Hepatic stellate cell (primary cell): ENCODE data around the gene STAC2.
A peak's percentile ranks its signal among the peaks of the same experiment; 100 is the strongest.

Experiments
- DNase-seq: peaks from one replicate; pipeline ENCODE4 v3.0.0; 2011; ENCODE audit warnings: low spot score

The STAC2 gene

GRCh38 chr17:39209317-39210092, 16.2 kb downstream of the STAC2 start:
- DNase-seq = peak; percentile 75

DNA sequence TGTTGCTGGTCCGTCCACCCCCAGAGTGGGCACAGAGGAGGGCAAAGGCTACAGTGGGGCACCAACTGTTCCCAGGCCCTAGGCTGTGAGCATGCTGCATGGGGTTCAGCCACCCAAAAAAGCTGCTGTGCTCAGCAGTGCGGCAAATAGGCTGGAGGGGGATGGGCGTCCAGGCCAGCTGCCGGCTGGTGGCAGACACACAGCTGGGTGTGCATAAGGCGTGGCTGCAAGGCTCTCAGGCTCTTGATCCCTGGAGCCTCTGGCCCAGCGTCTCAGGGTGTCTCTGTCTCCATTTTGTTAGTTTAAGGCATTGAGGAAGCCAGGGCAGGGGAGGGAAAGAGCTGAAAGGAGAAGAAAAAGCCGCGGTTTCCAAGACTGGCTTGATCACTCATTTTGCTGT, 16.9 kb downstream of the STAC2 start:
- DNase-seq = no peak

DNA sequence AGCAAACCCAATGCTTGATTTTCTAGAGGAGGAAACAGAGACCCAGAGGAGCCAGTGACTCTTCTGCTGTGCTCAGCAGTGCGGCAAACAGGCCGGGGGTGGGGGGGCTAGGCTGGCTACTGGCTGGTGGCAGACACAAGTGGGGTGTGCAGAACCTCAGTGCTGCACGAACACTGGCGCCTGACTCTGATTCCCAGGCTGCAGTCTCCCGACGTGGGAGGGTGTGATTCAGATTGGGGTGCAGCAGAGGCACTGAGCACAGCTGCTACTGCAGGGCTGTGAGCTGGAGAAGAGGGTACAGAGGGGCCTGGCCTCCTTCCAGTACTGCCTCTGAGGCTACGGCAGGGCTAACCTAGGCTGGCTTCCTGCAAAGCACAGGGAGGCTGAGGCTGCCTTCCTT, 17.6 kb downstream of the STAC2 start:
- no peak for DNase-seq

DNA sequence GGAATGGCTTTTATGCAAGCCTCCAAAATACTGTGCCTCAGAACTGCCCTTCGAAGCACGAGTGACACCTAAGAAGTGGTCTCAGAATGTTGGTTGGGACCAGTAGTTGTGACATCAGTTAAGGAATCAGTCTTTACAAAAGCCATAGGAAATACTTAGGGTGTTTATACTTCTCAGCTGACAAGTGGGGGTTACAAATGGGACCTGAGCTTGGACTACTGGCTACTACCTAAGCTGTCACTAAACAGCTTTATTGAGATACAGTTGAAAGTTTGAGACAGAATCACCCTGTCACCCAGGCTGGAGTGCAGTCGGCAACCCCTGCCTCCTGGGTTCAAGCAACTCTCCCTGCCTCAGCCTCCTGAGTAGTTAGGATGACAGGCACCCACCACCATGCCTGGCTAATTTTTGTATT, 20.6 kb downstream of the STAC2 start:
- no peak for DNase-seq

- no peak for DNase-seq
Observed at GRCh38 chr17:39204245-39204644, 21.5 kb downstream of the STAC2 start.

DNA sequence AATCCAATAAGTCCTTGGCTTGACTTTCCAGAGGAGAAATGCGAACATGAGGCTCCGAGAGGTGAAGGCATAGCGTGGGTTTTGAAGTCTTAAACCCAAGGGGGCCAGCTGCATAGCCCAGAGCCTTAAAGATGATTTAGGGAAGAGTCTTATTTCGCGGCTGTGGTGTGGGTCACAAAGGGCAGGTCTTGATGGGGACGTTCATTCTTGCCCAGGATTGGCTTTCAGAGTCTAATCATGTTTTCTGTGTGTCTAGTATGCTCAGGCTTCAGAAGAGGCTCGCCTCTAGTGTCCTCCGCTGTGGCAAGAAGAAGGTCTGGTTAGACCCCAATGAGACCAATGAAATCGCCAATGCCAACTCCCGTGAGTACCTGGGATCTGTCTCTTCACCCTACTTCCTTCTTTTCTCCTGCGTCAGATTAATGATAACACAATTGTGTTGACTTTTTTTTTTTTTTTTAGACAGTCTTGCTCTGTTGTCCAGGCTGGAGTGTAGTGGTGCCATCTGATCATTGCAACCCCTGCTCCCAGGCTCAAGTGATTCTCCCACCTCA, 24.7 kb downstream of the STAC2 start:
- DNase-seq = no peak

- DNase-seq = peak; percentile 91
Observed at GRCh38 chr17:39200070-39200879, 25.5 kb downstream of the STAC2 start, which contains the start of gene RPL19. Gene RPL19, plus strand, starts transcription at chr17:39200283. Its CDS starts 62 bp downstream, at chr17:39200345.

- peak; percentile 98 for DNase-seq
Observed at GRCh38 chr17:39199820-39200069, 26.0 kb downstream of the STAC2 start.

DNA sequence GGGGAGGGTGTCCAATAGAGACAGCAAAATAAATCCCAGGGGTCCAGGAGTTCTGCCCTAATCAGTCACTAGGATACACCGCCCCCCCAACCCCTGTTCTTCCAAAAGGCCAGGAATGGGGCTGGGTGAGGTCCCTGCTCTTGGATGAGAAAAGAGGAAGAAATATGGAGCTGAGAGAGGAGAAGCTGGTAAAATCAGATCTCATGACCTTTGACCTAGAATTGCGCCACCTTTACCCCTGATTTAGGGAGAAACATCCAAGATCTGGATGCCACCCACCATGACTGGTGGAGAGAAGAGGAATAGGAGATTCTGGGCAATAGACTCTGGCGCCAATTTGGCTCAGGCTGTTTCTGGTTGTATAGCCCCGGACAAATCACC, 27.6 kb downstream of the STAC2 start:
- DNase-seq = no peak

DNA sequence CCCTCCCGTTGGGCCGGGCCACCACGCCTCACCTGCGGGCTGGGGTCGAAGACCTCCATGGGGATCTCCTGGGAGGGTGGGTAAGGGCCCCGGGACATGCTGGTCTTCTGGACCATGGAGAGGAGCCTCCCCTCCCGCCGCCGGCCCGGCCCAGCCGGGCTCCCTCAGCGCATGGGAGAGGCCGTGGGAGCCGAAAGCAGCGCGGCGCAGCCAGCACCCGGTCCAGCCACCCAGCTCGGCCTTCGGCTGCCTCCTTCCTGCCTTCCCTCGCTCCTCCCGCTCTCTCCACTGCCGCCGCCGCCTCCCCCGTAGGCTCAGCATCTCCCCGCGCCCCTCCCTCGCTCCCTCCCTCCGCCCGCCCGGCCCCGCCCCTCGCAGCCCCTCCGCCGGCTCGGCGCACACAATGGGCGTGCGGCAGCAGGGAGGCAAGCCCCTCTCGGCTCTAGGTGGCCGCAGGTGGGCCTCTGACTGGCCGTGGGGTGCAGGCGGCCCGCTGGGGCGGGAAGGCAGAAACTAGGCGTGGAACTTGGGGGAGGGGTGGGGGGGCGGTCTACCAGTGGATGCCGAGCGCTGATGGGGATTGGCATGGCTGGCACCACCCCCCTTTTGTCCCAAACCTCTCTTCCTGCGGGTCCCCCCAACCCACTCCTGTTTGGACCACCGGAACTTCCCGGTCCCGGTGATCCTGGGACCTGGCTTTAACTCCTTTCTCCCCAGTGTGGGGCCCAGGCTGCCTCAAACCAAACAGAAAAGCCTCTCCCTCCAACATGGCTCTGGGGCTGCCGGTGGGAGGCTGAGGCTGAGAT, 28.2 kb downstream of the STAC2 start, which contains the start of gene CACNB1:
TSS of gene CACNB1 (minus strand) at position 290 of the 806 bp plus-strand sequence. CDS start at position 116, 174 bp downstream.
- DNase-seq = peak; percentile 94

DNA sequence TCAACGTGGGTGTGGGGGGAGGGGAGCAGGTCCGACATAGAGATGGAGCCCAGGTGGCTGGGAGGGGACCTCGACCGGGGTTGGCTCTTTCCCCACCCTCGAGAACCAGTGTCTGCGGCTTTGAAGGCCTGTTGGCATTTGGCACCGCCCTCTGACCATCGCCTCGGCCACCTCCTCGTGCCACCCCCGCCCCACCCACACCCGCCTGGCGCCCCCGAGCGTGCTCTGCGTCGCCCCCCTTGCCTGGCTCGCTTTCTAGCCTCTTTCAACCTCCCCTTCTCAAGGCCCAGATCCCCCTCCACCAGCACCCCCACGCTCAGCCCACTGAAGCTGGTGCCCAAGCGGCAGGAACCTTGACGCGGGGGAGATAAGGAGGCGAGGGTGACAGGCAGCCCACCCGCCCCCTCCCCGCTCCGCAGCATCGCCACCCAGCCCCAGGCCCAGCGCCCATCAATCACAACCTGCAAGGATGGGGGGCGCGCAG, 28.9 kb downstream of the STAC2 start:
- DNase-seq = peak; percentile 71

GRCh38 chr17:39196241-39196807, 29.4 kb downstream of the STAC2 start:
- DNase-seq = peak; percentile 55

DNA sequence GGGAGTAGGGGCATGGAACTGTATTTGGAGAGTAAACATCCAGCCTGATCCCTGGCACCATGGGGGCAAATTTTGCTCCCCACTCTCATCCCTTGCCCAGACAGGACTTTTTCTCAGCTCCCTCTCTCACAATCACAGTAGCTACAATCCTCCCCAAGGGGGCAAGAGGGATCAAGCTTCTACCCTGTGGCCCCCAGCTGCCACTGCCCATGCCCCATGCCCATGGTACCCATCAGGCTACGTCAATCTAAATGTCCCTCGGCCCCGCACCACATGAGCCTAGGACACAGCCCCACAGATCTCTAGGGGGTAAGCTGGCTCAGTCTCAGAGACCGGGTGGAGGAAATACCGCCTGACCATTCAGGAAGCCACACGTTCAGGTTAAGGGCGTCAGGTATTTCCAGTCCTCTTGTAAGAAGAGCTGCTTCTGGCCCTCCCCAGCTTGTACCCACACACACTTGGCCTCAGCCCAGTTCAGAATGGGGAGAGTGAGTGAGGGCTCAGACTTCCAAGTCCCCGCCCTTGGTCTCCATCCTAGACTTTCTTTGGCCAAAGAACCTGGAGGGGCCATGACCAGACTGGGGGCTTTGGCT, 30.1 kb downstream of the STAC2 start:
- DNase-seq = no peak

DNA sequence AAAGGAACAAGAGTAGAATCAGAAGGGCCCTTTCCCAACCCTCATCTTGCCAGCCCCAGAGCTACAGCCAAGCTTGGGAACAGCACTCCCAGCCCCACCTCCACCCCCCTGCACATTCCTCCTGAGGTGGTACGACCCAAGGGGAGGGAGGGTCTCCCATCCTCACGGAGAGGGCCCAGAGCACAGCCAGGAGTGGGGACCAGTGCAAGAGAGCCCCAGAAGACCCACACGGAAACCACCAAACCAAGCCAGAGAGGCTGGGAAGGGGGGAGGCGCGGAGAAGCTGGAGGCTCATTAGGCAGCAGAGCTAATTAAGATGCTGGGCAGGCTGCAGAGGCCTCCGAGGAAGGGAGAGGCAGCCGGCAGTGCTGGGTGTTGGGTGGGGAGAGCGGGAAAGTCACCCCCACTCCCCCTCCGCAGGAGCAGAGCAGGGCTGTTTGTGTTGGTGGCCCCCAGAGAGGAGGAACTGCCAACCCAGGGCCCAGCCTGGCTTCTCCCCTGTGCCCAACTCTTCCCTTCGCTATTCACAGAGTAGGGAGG, 30.7 kb downstream of the STAC2 start:
- no peak for DNase-seq

DNA sequence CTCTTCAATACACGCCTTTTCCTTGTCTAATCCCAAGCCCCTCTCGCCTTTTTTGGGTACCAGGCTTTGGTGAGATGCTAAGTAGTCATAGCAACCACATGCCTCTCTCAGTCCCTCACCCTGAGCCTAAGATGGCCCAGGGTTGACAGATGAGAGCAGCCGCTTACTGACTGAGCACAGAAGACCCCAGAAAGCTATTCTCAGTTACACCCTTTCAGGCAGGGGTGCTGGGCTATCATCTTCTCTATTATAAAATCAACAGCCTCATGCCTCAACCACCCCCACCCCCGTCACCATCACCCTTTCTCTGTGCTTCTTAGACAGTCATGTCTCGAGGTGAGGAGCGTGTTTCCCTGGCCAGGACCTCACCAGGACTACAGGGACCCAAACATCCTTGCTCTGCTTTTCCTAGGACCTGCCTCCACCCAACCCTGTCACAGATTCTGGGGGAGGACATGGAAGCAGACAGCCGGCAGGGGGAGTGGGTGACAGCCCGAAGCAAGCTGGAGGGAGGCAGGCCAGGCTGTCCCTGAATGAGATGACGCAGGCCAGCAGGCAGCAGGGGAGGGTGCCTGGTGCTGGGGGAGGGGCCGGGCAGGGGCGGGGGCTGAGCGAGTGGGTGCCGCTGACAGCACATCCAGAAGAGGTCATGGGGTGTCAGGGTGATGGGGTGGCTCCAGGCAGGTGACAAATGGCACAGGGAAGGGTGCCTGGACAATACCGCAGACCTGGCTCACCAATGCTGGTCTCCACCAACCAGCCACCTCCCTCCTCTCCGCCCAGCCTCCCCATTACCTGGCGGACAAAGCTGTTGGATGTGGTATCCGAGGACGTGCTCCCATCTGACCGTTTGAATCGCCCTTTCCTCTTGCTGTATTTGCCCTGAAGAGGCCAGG, 31.4 kb downstream of the STAC2 start:
- DNase-seq = peak; percentile 95

- DNase-seq = no peak
Observed at GRCh38 chr17:39193346-39193745, 32.4 kb downstream of the STAC2 start.

DNA sequence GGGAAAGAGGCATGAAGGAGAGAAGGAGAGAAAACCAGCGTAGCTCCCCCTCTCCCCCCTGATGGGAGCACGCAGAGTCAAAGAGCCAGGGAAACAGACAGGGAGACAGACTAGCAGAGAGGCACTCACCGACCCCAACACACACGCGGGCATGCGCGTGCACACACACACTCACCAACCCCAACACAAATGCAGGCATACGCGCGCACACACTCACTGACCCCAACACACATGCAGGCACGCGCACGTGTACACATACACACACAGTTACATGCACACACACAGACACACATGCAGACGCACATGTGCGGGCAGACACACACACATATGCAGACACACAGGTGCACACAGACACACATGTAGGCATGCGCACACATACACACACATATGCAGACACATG, 32.8 kb downstream of the STAC2 start:
- DNase-seq = no peak

DNA sequence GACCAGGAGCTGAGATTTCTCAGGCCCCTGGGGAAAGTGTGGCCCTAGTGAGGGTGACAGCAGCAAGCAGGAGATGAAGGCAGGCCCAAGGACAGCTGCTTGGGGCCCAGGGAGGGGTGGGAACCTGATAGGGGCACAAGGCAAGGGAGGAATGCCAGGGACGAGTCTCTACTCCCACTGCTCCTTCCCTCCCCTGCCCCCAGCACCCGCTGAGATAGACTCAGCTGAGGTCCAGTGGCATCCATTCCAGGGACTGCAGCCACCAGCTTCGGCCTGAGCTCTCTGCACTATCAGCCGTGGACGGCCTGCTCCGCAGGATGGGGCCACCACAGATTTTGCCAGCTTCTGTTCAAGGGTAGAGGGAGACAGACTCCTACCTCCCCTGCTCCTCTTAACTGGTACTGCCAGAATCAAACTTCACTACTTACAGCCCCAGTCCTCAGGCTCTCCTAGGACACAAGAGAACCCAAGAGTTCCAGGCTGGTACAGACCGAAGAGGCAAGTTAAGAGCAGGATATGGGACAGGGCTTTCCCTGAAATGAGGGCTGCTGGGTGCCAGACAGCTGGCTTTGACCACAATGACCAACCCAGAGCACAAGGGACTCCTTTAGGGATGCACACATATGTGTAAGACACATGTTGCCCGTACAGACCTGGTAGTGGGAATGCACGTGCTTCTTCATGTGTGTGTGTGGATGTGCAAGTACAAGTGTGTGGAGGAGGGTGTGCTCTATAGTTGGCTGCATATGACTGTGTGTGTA, 33.8 kb downstream of the STAC2 start:
- DNase-seq = no peak

DNA sequence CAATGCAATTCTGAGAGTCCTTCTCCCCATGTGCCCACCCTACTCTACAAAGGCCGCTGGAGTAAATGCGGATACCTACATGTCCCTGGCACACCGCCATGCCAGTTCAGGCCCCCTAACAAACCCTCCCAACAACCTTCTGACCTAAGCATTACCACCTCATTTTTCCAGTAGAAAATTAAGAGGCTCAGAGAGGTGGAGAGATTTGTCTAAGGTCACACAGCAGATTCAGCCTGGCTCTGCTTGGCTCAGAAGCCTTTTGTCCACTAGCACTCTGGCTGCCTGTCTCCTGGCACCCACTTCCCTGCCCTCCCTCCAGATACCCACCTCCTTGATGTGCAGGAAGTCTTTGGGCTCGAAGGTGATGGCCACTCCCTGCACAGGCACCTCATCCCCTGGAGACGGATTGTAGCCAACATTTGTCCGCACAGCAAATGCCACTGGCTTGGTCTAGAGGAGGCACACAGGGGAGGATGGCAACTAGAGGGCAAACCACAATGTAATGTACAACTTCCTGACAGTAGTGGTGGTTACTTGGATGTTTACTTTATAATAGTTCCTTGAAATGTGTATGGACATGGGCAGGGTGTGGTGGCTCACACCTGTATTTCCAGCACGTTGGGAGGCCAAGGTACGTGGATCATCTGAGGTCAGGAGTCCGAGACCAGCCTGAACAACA, 38.5 kb downstream of the STAC2 start:
- DNase-seq = no peak
